COLO668 (cell line): ENCODE results near the gene SNAPC5.
"Not testable (repeated sequence)": the region's sequence is repeated elsewhere in the genome, so short reads cannot be mapped to it uniquely, and the experiment has no call there.

Experiments
- DNase-seq: peaks from one replicate; lab custom pipeline; 2025; ENCODE audit not compliant: unreplicated experiment; lab: John Stamatoyannopoulos, UW

SNAPC5 gene

GRCh38 chr15:66491846-66492245 lies 5.7 kb downstream of the SNAPC5 start:
- DNase-seq, result no peak

GRCh38 chr15:66489179-66489791 lies 8.3 kb downstream of the SNAPC5 start:
- no peak for DNase-seq

- DNase-seq, result no peak
Observed at GRCh38 chr15:66488525-66488924, 9.0 kb downstream of the SNAPC5 start.

- no peak for DNase-seq
Observed at GRCh38 chr15:66486887-66487286, 10.7 kb downstream of the SNAPC5 start.

GRCh38 chr15:66484539-66485112 lies 12.9 kb downstream of the SNAPC5 start:
- DNase-seq, result no peak

GRCh38 chr15:66483131-66483566 lies 14.4 kb downstream of the SNAPC5 start:
- DNase-seq, result peak; percentile 11

- DNase-seq, result no peak
Observed at GRCh38 chr15:66482539-66482938, 15.0 kb downstream of the SNAPC5 start.

- no peak for DNase-seq
Observed at GRCh38 chr15:66481107-66481856, 16.3 kb downstream of the SNAPC5 start.

GRCh38 chr15:66480267-66480666 lies 17.3 kb downstream of the SNAPC5 start:
- DNase-seq, result no peak

GRCh38 chr15:66477011-66477410 lies 20.6 kb downstream of the SNAPC5 start:
- no peak for DNase-seq

- DNase-seq, result no peak
Observed at GRCh38 chr15:66476535-66476934, 21.0 kb downstream of the SNAPC5 start.

GRCh38 chr15:66474963-66475362 lies 22.6 kb downstream of the SNAPC5 start:
- DNase-seq, result no peak

- DNase-seq, result no peak
Observed at GRCh38 chr15:66474135-66474534, 23.4 kb downstream of the SNAPC5 start.

GRCh38 chr15:66472176-66472999 lies 25.2 kb downstream of the SNAPC5 start:
- DNase-seq, result no peak

GRCh38 chr15:66470825-66471224 lies 26.7 kb downstream of the SNAPC5 start:
- not testable (repeated sequence) for DNase-seq

- not testable (repeated sequence) for DNase-seq
Observed at GRCh38 chr15:66467162-66468040, 30.2 kb downstream of the SNAPC5 start.

GRCh38 chr15:66465294-66465693 lies 32.3 kb downstream of the SNAPC5 start:
- DNase-seq, result not testable (repeated sequence)

- no peak for DNase-seq
Observed at GRCh38 chr15:66462627-66463026, 34.9 kb downstream of the SNAPC5 start.

- no peak for DNase-seq
Observed at GRCh38 chr15:66461917-66462316, 35.6 kb downstream of the SNAPC5 start.

GRCh38 chr15:66461294-66461693 lies 36.3 kb downstream of the SNAPC5 start:
- not testable (repeated sequence) for DNase-seq
